ENCODE results near the gene SEMA3F.

- TF ChIP-seq, protein P1, sequence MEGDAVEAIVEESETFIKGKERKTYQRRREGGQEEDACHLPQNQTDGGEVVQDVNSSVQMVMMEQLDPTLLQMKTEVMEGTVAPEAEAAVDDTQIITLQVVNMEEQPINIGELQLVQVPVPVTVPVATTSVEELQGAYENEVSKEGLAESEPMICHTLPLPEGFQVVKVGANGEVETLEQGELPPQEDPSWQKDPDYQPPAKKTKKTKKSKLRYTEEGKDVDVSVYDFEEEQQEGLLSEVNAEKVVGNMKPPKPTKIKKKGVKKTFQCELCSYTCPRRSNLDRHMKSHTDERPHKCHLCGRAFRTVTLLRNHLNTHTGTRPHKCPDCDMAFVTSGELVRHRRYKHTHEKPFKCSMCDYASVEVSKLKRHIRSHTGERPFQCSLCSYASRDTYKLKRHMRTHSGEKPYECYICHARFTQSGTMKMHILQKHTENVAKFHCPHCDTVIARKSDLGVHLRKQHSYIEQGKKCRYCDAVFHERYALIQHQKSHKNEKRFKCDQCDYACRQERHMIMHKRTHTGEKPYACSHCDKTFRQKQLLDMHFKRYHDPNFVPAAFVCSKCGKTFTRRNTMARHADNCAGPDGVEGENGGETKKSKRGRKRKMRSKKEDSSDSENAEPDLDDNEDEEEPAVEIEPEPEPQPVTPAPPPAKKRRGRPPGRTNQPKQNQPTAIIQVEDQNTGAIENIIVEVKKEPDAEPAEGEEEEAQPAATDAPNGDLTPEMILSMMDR (IDR thresholded peaks at IDR 0.05; ENCODE audit: low read depth, low read length) = no peak
- TF ChIP-seq EZH2phosphoT487 (IDR thresholded peaks at IDR 0.05; ENCODE audit: low read depth) = no peak
These were observed 36.9 kb upstream of the SEMA3F start for GRCh38 chr3:50118237-50118636.
